Vagina (tissue), 2 donors: ENCODE results near the gene ABHD5.

Experiments
- POLR2A ChIP-seq, 2 donors: fragments of 450-650 bp; IDR thresholded peaks; one replicate each; pipeline ENCODE4 v1.6.1; 2017; ENCODE audit warnings: antibody characterized with exemption in 2 of 2, mild to moderate bottlenecking in 2 of 2, moderate library complexity in 2 of 2
- POLR2AphosphoS5 ChIP-seq, 2 donors: sonication (generic); formaldehyde crosslinking; IDR thresholded peaks; one replicate each; pipeline ENCODE4 v1.9.0; 2017; ENCODE audit warnings: antibody characterized with exemption in 2 of 2, mild to moderate bottlenecking in 2 of 2, low read depth in 1 of 2; ENCODE audit not compliant: insufficient read depth in 1 of 2
- TF ChIP-seq, protein P1 (sequence below), 3 experiments: fragments of 450-650 bp in 2 of 3; fragments of 200-600 bp in 1 of 3; sonication (generic) in 1 of 3; IDR thresholded peaks; one replicate each; pipeline ENCODE4 v1.5.1; 2017 to 2019; ENCODE audit warnings: antibody characterized with exemption in 3 of 3, mild to moderate bottlenecking in 2 of 3, moderate library complexity in 2 of 3

- TF ChIP-seq, protein P1, sequence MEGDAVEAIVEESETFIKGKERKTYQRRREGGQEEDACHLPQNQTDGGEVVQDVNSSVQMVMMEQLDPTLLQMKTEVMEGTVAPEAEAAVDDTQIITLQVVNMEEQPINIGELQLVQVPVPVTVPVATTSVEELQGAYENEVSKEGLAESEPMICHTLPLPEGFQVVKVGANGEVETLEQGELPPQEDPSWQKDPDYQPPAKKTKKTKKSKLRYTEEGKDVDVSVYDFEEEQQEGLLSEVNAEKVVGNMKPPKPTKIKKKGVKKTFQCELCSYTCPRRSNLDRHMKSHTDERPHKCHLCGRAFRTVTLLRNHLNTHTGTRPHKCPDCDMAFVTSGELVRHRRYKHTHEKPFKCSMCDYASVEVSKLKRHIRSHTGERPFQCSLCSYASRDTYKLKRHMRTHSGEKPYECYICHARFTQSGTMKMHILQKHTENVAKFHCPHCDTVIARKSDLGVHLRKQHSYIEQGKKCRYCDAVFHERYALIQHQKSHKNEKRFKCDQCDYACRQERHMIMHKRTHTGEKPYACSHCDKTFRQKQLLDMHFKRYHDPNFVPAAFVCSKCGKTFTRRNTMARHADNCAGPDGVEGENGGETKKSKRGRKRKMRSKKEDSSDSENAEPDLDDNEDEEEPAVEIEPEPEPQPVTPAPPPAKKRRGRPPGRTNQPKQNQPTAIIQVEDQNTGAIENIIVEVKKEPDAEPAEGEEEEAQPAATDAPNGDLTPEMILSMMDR (IDR thresholded peaks at IDR 0.05): no peak
- TF ChIP-seq POLR2A (IDR thresholded peaks at IDR 0.05): no peak
- TF ChIP-seq POLR2AphosphoS5 (IDR thresholded peaks at IDR 0.05; ENCODE audit: insufficient read depth in 1 of 2, low read depth in 1 of 2): no peak
These were observed 38.2 kb downstream of the ABHD5 start for GRCh38 chr3:43728947-43729346.
